Ovary (tissue), 9 donors: ENCODE results near the gene RAP1GDS1. TPM values are rescaled to one million over a fixed set of nuclear protein-coding genes. Genes with fewer than 3 reads are reported as not detected.

Experiments
- DNase-seq, 5 donors: peaks; one replicate each; pipeline ENCODE4 v3.0.0-alpha.2; 2019 to 2020
- H3K27ac ChIP-seq, 2 donors: fragments of 200-600 bp; one replicate each; pipeline versions ENCODE4 v1.5.1 to v1.8.0; 2019 to 2022
- H3K27me3 ChIP-seq: fragments of 200-600 bp; one replicate; pipeline ENCODE4 v1.8.0; 2022
- H3K36me3 ChIP-seq: fragments of 200-600 bp; sonication (generic); one replicate; pipeline ENCODE4 v1.5.1; 2019
- H3K4me1 ChIP-seq: one replicate; pipeline ENCODE4 v1.8.1; 2013; ENCODE audit warnings: mild to moderate bottlenecking, moderate library complexity; ENCODE audit not compliant: insufficient read depth
- H3K4me3 ChIP-seq: fragments of 200-600 bp; sonication (generic); one replicate; pipeline ENCODE4 v1.5.1; 2017
- H3K9me3 ChIP-seq, 2 donors: fragments of 200-600 bp in 1 of 2; sonication (generic) in 1 of 2; one replicate each; pipeline versions ENCODE4 v1.5.1 to v1.8.1; 2013 to 2019; ENCODE audit warnings: mild to moderate bottlenecking in 1 of 2, moderate library complexity in 1 of 2
- EP300 ChIP-seq: sonication (generic); formaldehyde crosslinking; IDR thresholded peaks from one replicate; pipeline ENCODE4 v1.6.1; 2017; ENCODE audit warnings: antibody characterized with exemption
- POLR2A ChIP-seq: fragments of 450-650 bp; IDR thresholded peaks from one replicate; pipeline ENCODE4 v1.6.1; 2017; ENCODE audit warnings: antibody characterized with exemption, mild to moderate bottlenecking, moderate library complexity
- WGBS, 3 donors: extraction: QIAGEN DNeasy Blood & Tissue Kit in 1 of 3; methylation state at CpG; one replicate each; pipeline versions ENCODE4 v1.1.5 to v1.1.7; 2013 to 2017; 5-methylcytosine and 5-hydroxymethylcytosine counted together
- intact Hi-C, 4 donors: fragments of 100-400 bp; cut with DNase I; formaldehyde crosslinking; loops; one replicate each; pipeline versions ENCODE4 v1.11.0 to v1.15.1; 2022 to 2023
- polyA plus RNA-seq, 2 donors: library from polyadenylated mRNA; stranded (reverse); fragments of 200-250 nt in 1 of 2; fragments of 350-450 nt in 1 of 2; fragmentation: Illumina TruSeq in 1 of 2; extraction: RNeasy Lipid Tissue Mini Kit (QIAGEN cat#74804) in 1 of 2; gene quantifications; one replicate each; pipeline ENCODE4 v1.2.3, GENCODE V29; 2013 to 2014
- total RNA-seq, 7 donors: library from RNA; depleted of rRNA in 2 of 7; stranded (reverse); fragments of >200 nt in 2 of 7; fragmentation: NEBNext Ultra II Directional in 3 of 7; extraction: Animal tissue kit (Norgen Biotek cat#: 25700) in 3 of 7; gene quantifications; one replicate each; pipeline versions ENCODE4 v1.1.0 to v1.2.4, GENCODE V29; 2016 to 2023
- TF ChIP-seq, protein P1 (sequence below), 3 donors: fragments of 450-650 bp in 2 of 3; fragments of 200-600 bp in 1 of 3; IDR thresholded peaks; one replicate each; pipeline versions ENCODE4 v1.5.1 to v1.8.0; 2016 to 2022; ENCODE audit warnings: antibody characterized with exemption in 3 of 3, mild to moderate bottlenecking in 1 of 3
- donor health status: DM: no; HTN: no; CAD: no; lungs with moderate emphysema.
- donor health status: DM: no; HTN: no; CAD: no.
- donor health status: Bipolar disorder and iron deficiency.
- donor health status: DM: yes; HTN: yes; CAD: no.
- donor health status: DM: no; HTN: no; CAD: no.
- donor health status: DM: yes; HTN: yes; CAD: no.

RAP1GDS1 gene
- total and polyA plus RNA-seq, 9 donors, result 12.6 to 40.9 (median 24.9) TPM

DNA sequence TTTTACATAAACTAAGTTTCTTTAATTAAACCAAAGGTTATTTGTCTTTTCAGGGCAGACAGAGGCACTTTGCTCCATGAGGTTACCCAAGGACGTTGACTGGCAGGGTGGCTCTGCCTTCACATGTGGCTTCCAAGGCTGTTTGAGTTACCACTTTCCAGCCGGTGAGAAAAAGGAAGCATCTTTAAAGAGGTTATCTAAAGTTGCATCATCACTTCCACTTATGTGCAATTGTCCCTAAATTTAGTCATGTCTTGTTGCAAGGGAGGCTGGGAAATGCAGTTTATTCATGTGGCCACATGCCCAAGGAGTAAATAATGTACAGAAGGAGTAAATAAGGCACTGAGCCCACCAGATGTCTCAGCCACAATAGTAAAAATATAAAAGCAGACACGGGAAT is 29.0 kb upstream of the RAP1GDS1 start:
- Histone ChIP-seq H3K36me3 (no peaks in the 10 kb centered on the region), H3K4me1 (no peaks in the 10 kb centered on the region), H3K9me3 (no peaks in the 10 kb centered on the region), H3K27ac (no peak overlapping the region), H3K27me3 (no peaks in the 10 kb centered on the region), H3K4me3 (no peak overlapping the region)
- intact Hi-C loops, result no loop called here
- 55 to 60% (median 58%) methylated on average over 3 of the region's 3 CpGs for WGBS, 3 donors
- no peak for DNase-seq
- TF ChIP-seq POLR2A, result no peak

DNA sequence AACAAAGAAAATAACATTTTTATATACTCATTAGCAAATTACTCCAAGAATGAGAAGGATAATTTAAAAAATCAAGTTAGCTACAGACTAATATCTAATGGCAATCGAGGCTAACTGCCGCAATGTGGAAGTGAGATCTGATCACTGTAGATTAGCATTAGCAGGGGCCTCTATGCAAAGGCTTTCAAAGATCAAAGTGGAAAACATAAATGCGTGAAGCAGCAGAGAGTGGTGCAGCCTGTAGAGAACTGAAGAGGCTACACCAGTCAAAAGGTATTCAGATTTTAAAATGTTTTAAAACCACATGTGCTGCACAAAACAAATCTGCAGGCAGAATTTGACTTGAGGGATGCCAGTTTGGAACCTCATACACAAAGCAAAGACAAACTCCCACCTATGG is 24.0 kb upstream of the RAP1GDS1 start:
- Histone ChIP-seq H3K4me3 (no peak overlapping the region), H3K27ac (no peak overlapping the region), H3K27me3 (no peaks in the 10 kb centered on the region), H3K4me1 (no peaks in the 10 kb centered on the region), H3K9me3 (no peaks in the 10 kb centered on the region), H3K36me3 (no peaks in the 10 kb centered on the region)
- intact Hi-C loops, result no loop called here
- no peak for TF ChIP-seq POLR2A
- TF ChIP-seq, protein P1, sequence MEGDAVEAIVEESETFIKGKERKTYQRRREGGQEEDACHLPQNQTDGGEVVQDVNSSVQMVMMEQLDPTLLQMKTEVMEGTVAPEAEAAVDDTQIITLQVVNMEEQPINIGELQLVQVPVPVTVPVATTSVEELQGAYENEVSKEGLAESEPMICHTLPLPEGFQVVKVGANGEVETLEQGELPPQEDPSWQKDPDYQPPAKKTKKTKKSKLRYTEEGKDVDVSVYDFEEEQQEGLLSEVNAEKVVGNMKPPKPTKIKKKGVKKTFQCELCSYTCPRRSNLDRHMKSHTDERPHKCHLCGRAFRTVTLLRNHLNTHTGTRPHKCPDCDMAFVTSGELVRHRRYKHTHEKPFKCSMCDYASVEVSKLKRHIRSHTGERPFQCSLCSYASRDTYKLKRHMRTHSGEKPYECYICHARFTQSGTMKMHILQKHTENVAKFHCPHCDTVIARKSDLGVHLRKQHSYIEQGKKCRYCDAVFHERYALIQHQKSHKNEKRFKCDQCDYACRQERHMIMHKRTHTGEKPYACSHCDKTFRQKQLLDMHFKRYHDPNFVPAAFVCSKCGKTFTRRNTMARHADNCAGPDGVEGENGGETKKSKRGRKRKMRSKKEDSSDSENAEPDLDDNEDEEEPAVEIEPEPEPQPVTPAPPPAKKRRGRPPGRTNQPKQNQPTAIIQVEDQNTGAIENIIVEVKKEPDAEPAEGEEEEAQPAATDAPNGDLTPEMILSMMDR (IDR thresholded peaks at IDR 0.05), result no peak
- TF ChIP-seq EP300, result no peak
- DNase-seq, result no peak
- 90 to 92% (median 90%) methylated on average over 3 of the region's 3 CpGs for WGBS, 3 donors

DNA sequence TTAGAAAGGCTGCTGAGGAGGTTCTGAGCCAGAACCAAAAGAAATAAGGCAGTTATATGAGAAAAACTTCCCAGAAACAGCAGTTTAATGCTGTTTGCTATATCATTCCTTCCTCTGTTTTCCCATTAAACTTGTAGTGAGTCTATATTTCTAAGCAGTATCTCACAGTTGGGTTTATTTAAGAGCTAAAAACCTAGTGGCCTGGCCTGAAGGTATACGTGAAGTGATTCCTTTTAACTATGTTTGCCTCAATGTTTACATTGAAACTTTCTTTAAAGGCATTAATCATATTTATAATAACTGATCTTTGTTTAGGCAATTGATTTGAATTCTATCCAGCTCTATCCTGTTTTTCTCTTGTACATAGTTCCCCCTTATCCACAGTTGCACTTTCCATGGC is 19.1 kb upstream of the RAP1GDS1 start:
- TF ChIP-seq EP300 (no peak), POLR2A (no peak)
- TF ChIP-seq, protein P1 (IDR thresholded peaks at IDR 0.05), result no peak
- Histone ChIP-seq H3K36me3 (no peaks in the 10 kb centered on the region), H3K27ac (no peak overlapping the region), H3K9me3 (no peaks in the 10 kb centered on the region), H3K4me3 (no peak overlapping the region), H3K4me1 (no peaks in the 10 kb centered on the region), H3K27me3 (no peaks in the 10 kb centered on the region)
- no peak for DNase-seq
- 83 to 87% (median 85%) methylated on average over 1 of the region's 1 CpG for WGBS, 3 donors
- intact Hi-C loops, result no loop called here

DNA sequence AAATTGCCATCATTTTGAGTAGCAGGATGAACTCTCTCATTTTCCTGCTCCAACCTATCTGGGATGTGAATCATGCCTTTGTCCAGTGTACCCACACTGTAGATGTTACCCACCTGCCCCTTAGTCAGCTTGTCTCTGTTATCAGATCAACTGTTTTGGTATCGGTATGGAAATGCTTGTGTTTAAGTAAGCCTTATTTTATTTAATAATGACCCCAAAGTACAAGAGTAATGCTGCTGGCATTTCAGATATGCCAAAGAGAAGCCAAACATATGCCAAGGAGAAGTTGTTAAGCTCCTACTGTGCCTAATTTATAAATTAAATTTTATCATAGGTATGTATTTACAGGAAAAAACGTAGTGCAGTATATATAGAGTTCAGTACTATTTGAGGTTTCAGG is 18.6 kb upstream of the RAP1GDS1 start:
- Histone ChIP-seq H3K27me3 (no peaks in the 10 kb centered on the region), H3K4me3 (no peak overlapping the region), H3K4me1 (no peaks in the 10 kb centered on the region), H3K9me3 (no peaks in the 10 kb centered on the region), H3K27ac (no peak overlapping the region), H3K36me3 (no peaks in the 10 kb centered on the region)
- no peak for DNase-seq
- TF ChIP-seq POLR2A (no peak), EP300 (no peak)
- TF ChIP-seq, protein P1 (IDR thresholded peaks at IDR 0.05), result no peak
- 60 to 83% (median 73%) methylated on average over 2 of the region's 2 CpGs for WGBS, 3 donors
- intact Hi-C loops, result no loop called here

DNA sequence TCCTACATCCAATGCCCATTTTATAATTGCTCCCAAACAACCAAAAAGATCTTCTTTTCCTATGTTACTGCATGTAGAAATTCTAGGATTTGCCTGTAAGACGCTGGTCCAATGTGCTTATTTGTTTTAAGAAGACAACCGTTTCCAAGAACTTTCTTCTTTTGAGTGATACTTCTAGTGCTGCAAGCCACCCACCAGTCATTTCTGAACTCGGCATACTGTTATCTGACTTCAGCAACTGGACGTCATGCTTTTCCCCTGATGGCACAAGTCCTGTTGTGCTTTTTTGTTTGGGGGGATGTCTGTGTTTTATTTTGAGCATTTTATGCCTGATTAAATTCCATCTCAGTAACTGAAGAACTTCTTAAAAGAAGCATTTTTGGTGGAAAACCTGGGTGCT is 16.0 kb upstream of the RAP1GDS1 start:
- H3K36me3 ChIP-seq, result no peaks in the 10 kb centered on the region
- DNase-seq, result no peak
- no peak overlapping the region for H3K27ac ChIP-seq
- H3K4me3 ChIP-seq, result no peak overlapping the region
- no peaks in the 10 kb centered on the region for H3K4me1 ChIP-seq
- H3K9me3 ChIP-seq, result no peaks in the 10 kb centered on the region
- TF ChIP-seq EP300 (no peak), POLR2A (no peak)
- TF ChIP-seq, protein P1 (IDR thresholded peaks at IDR 0.05), result no peak
- intact Hi-C loops, result no loop called here
- WGBS, 3 donors, result 68 to 83% (median 68%) methylated on average over 4 of the region's 4 CpGs
- no peaks in the 10 kb centered on the region for H3K27me3 ChIP-seq
